GM12878 (cell line): Measurements from ENCODE around the gene TOR2A.

ENCODE experiments used
- JUNB ChIP-seq: IDR thresholded peaks from 2 replicates; pipeline ENCODE4 v1.6.1; 2016; ENCODE audit warnings: antibody characterized with exemption, mild to moderate bottlenecking
- MXI1 ChIP-seq: fragments of 150-350 bp; IDR thresholded peaks from 2 replicates; pipeline ENCODE4 v1.6.1; 2011; ENCODE audit warnings: low read depth, mild to moderate bottlenecking, inconsistent platforms, low read length, improper control_type of control experiment
- NR2F1 ChIP-seq: fragments of 450-650 bp; conservative IDR thresholded peaks from 2 replicates; pipeline ENCODE4 v1.6.1; 2017; ENCODE audit warnings: mild to moderate bottlenecking
- POLR2A ChIP-seq: IDR thresholded peaks from 2 replicates; pipeline ENCODE4 v1.6.1; 2011; ENCODE audit warnings: low read depth, mild to moderate bottlenecking, low read length
- RBBP5 ChIP-seq: fragments of 200-600 bp; sonication (generic); conservative IDR thresholded peaks from 2 replicates; pipeline ENCODE4 v1.6.1; 2016
- SP1 ChIP-seq: IDR thresholded peaks from one replicate; pipeline ENCODE4 v1.6.1; 2011; ENCODE audit warnings: low read depth, low read length
- YY1 ChIP-seq: IDR thresholded peaks from 2 replicates; pipeline ENCODE4 v1.6.1; 2011; ENCODE audit warnings: low read depth, mild to moderate bottlenecking, low read length
- TF ChIP-seq, protein P1 (sequence below): fragments of 450-650 bp; IDR thresholded peaks from 2 replicates; pipeline ENCODE4 v1.6.1; 2017; ENCODE audit warnings: mild to moderate bottlenecking, moderate library complexity
- TF ChIP-seq, protein P2 (sequence below): IDR thresholded peaks from 2 replicates; pipeline ENCODE4 v1.6.1; 2011; ENCODE audit warnings: low read depth, low read length, improper control_type of control experiment, borderline replicate concordance
- TF ChIP-seq, protein P3 (sequence below), 3 experiments: IDR thresholded peaks in 2 of 3; conservative IDR thresholded peaks in 1 of 3; 2 replicates each; pipeline ENCODE4 v1.5.1; 2011; ENCODE audit warnings: low read depth in 3 of 3, low read length in 3 of 3, mild to moderate bottlenecking in 3 of 3, control low read depth in 2 of 3, moderate library complexity in 2 of 3, inconsistent platforms in 1 of 3, mixed read lengths in 1 of 3; ENCODE audit not compliant: control insufficient read depth in 2 of 3, insufficient read depth in 1 of 3; ENCODE audit errors: extremely low read depth in 1 of 3

DNA sequence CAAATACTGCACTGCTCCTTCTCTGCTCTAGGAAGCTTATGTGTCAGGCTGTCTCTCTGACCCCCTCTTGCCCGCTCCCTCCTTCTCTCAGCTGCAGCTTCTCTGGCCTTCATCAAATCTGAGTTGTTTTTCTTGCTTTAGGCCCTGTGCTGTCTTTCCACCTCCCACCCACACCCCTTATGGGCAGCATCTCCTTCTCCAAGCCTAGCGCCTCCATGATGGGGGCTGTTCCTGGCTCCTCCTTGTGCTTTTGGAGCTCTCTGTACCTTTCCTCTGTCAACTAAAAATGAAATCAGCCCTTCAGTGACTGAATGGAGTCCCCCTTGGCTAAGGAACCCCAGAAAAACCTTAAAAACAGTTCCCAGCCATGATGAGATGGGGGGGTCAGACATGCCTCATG lies 35.0 kb downstream of the TOR2A start:
- TF ChIP-seq RBBP5 (no peak), YY1 (no peak), SP1 (no peak), JUNB (no peak), MXI1 (no peak), NR2F1 (no peak), POLR2A (no peak)
- TF ChIP-seq, protein P1, sequence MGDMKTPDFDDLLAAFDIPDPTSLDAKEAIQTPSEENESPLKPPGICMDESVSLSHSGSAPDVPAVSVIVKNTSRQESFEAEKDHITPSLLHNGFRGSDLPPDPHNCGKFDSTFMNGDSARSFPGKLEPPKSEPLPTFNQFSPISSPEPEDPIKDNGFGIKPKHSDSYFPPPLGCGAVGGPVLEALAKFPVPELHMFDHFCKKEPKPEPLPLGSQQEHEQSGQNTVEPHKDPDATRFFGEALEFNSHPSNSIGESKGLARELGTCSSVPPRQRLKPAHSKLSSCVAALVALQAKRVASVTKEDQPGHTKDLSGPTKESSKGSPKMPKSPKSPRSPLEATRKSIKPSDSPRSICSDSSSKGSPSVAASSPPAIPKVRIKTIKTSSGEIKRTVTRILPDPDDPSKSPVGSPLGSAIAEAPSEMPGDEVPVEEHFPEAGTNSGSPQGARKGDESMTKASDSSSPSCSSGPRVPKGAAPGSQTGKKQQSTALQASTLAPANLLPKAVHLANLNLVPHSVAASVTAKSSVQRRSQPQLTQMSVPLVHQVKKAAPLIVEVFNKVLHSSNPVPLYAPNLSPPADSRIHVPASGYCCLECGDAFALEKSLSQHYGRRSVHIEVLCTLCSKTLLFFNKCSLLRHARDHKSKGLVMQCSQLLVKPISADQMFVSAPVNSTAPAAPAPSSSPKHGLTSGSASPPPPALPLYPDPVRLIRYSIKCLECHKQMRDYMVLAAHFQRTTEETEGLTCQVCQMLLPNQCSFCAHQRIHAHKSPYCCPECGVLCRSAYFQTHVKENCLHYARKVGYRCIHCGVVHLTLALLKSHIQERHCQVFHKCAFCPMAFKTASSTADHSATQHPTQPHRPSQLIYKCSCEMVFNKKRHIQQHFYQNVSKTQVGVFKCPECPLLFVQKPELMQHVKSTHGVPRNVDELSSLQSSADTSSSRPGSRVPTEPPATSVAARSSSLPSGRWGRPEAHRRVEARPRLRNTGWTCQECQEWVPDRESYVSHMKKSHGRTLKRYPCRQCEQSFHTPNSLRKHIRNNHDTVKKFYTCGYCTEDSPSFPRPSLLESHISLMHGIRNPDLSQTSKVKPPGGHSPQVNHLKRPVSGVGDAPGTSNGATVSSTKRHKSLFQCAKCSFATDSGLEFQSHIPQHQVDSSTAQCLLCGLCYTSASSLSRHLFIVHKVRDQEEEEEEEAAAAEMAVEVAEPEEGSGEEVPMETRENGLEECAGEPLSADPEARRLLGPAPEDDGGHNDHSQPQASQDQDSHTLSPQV = no peak
- TF ChIP-seq, protein P2, sequence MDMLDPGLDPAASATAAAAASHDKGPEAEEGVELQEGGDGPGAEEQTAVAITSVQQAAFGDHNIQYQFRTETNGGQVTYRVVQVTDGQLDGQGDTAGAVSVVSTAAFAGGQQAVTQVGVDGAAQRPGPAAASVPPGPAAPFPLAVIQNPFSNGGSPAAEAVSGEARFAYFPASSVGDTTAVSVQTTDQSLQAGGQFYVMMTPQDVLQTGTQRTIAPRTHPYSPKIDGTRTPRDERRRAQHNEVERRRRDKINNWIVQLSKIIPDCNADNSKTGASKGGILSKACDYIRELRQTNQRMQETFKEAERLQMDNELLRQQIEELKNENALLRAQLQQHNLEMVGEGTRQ = no peak
- TF ChIP-seq, protein P3, sequence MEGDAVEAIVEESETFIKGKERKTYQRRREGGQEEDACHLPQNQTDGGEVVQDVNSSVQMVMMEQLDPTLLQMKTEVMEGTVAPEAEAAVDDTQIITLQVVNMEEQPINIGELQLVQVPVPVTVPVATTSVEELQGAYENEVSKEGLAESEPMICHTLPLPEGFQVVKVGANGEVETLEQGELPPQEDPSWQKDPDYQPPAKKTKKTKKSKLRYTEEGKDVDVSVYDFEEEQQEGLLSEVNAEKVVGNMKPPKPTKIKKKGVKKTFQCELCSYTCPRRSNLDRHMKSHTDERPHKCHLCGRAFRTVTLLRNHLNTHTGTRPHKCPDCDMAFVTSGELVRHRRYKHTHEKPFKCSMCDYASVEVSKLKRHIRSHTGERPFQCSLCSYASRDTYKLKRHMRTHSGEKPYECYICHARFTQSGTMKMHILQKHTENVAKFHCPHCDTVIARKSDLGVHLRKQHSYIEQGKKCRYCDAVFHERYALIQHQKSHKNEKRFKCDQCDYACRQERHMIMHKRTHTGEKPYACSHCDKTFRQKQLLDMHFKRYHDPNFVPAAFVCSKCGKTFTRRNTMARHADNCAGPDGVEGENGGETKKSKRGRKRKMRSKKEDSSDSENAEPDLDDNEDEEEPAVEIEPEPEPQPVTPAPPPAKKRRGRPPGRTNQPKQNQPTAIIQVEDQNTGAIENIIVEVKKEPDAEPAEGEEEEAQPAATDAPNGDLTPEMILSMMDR (IDR thresholded peaks at IDR 0.05 in 2 of 3, conservative IDR thresholded peaks at IDR 0.05 in 1 of 3; ENCODE audit: control insufficient read depth in 2 of 3, extremely low read depth in 1 of 3, insufficient read depth in 1 of 3, low read depth in 3 of 3, low read length in 3 of 3) = no peak
